ENCODE measurements around the gene SCFD2. TPM values are rescaled to one million over a fixed set of nuclear protein-coding genes. Genes with fewer than 3 reads are reported as not detected.

SCFD2 gene
- polyA plus RNA-seq, 3 donors: 5.4 to 9.4 (median 6.7) TPM

- WGBS (ENCODE audit: insufficient coverage): no CpG with 5 or more reads among the region's 2 CpGs
- Mint-ChIP-seq H3K27ac (peak overlapping the region in 2 of 7 donors; percentile 32 to 56), H3K4me3 (no peak overlapping the region), H3K9me3 (peaks cover 2 to 11% (median 8%) of the 10 kb centered on the region in 7 donors), H3K36me3 (peaks cover 8 to 16% of the 10 kb centered on the region in 2 donors), H3K4me1 (peaks cover 2% of the 10 kb centered on the region), H3K27me3 (ENCODE audit: low read depth in 3 of 3) (no peaks in the 10 kb centered on the region)
- no peak overlapping the region for H2AFZ ChIP-seq (ENCODE audit: insufficient read depth, low read depth, low read length, poor library complexity, severe bottlenecking)
- intact Hi-C loops (cut with micrococcal nuclease): no loop called here
- no peaks in the 10 kb centered on the region for H3K4me1 ChIP-seq (ENCODE audit: control insufficient read depth in 1 of 2, insufficient read depth in 2 of 2, low read length in 2 of 2)
- peaks cover 0 to 10% of the 10 kb centered on the region in 2 donors for H3K9me3 ChIP-seq (replicated peaks in 1 of 2; ENCODE audit: control insufficient read depth in 1 of 2, insufficient read depth in 1 of 2, low read length in 2 of 2)
- no peak overlapping the region for H3K4me3 ChIP-seq (replicated peaks in 1 of 3; ENCODE audit: low read depth in 2 of 3, low read length in 3 of 3)
- no peak overlapping the region for H3K4me2 ChIP-seq (replicated peaks; ENCODE audit: extremely low read depth, low read length, poor library complexity, severe bottlenecking)
- H4K20me1 ChIP-seq (ENCODE audit: insufficient read depth, low read length): no peaks in the 10 kb centered on the region
- no peak overlapping the region for H3K9ac ChIP-seq (ENCODE audit: insufficient read depth, low read length, poor library complexity, severe bottlenecking)
- DNase-seq: no peak
- no peaks in the 10 kb centered on the region for H3K36me3 ChIP-seq (replicated peaks in 1 of 2; ENCODE audit: control insufficient read depth in 1 of 2, insufficient read depth in 2 of 2, low read length in 2 of 2)
- H3K27ac ChIP-seq (ENCODE audit: low read depth in 1 of 2, low read length in 2 of 2): no peak overlapping the region
- H3K79me2 ChIP-seq (ENCODE audit: insufficient read depth, low read length): no peaks in the 10 kb centered on the region
- TF ChIP-seq CTCF (IDR thresholded peaks at IDR 0.05): no peak
- H3K27me3 ChIP-seq (ENCODE audit: control insufficient read depth in 2 of 2, insufficient read depth in 2 of 2, low read length in 2 of 2): no peaks in the 10 kb centered on the region
Measured at GRCh38 chr4:52884994-52885393, 480.9 kb downstream of the SCFD2 start.

GRCh38 chr4:52883707-52884669 is 481.9 kb downstream of the SCFD2 start:
- Histone ChIP-seq H3K9ac (ENCODE audit: insufficient read depth, low read length, poor library complexity, severe bottlenecking) (no peak overlapping the region), H3K27me3 (ENCODE audit: control insufficient read depth in 2 of 2, insufficient read depth in 2 of 2, low read length in 2 of 2) (no peaks in the 10 kb centered on the region), H2AFZ (ENCODE audit: insufficient read depth, low read depth, low read length, poor library complexity, severe bottlenecking) (no peak overlapping the region), H3K4me2 (replicated peaks; ENCODE audit: extremely low read depth, low read length, poor library complexity, severe bottlenecking) (no peak overlapping the region), H3K27ac (ENCODE audit: low read depth in 1 of 2, low read length in 2 of 2) (no peak overlapping the region), H3K4me3 (replicated peaks in 1 of 3; ENCODE audit: low read depth in 2 of 3, low read length in 3 of 3) (no peak overlapping the region), H4K20me1 (ENCODE audit: insufficient read depth, low read length) (no peaks in the 10 kb centered on the region), H3K9me3 (replicated peaks in 1 of 2; ENCODE audit: control insufficient read depth in 1 of 2, insufficient read depth in 1 of 2, low read length in 2 of 2) (peaks cover 0 to 10% of the 10 kb centered on the region in 2 donors), H3K4me1 (ENCODE audit: control insufficient read depth in 1 of 2, insufficient read depth in 2 of 2, low read length in 2 of 2) (no peaks in the 10 kb centered on the region), H3K79me2 (ENCODE audit: insufficient read depth, low read length) (no peaks in the 10 kb centered on the region), H3K36me3 (replicated peaks in 1 of 2; ENCODE audit: control insufficient read depth in 1 of 2, insufficient read depth in 2 of 2, low read length in 2 of 2) (no peaks in the 10 kb centered on the region)
- Mint-ChIP-seq H3K4me1 (peaks cover 2% of the 10 kb centered on the region), H3K4me3 (no peak overlapping the region), H3K27ac (peak overlapping the region in 1 of 7 donors; percentile 31), H3K27me3 (ENCODE audit: low read depth in 3 of 3) (no peaks in the 10 kb centered on the region), H3K36me3 (peaks cover 8 to 16% of the 10 kb centered on the region in 2 donors), H3K9me3 (peaks cover 2 to 11% (median 8%) of the 10 kb centered on the region in 7 donors)
- no peak for DNase-seq
- no peak for TF ChIP-seq CTCF (IDR thresholded peaks at IDR 0.05)
- intact Hi-C loops (cut with micrococcal nuclease): no loop called here
- WGBS (ENCODE audit: insufficient coverage): 90% methylated on average over 4 of the region's 4 CpGs
